GM19240 (cell line): ENCODE measurements around the gene KCNIP4.
"Not testable (repeated sequence)": the region's sequence is repeated elsewhere in the genome, so short reads cannot be mapped to it uniquely, and the experiment has no call there.

ENCODE experiments used
- DNase-seq: peaks from one replicate; pipeline ENCODE4 v3.0.0; 2011; ENCODE audit warnings: low spot score; ENCODE audit not compliant: insufficient read length

KCNIP4 gene

DNA sequence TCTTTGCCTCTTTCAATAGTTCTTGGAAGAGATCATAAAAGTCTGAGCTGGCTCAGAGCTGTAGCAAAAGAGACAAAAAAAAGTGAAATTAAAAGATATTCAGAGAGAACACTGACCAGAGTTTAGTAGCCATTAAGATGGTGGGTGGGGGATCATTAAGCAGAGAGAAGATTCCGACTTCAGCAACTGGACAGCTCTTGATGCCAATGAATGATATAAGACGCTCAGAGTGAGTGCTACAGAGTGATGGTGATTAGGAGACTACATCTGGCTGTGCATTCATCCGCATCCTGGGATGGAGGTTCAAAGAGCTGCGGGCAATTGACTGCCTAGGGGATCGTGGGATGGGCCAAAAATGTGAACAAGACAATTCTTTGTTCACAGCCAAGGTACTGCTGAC, 1069.8 kb downstream of the KCNIP4 start:
- no peak for DNase-seq

DNA sequence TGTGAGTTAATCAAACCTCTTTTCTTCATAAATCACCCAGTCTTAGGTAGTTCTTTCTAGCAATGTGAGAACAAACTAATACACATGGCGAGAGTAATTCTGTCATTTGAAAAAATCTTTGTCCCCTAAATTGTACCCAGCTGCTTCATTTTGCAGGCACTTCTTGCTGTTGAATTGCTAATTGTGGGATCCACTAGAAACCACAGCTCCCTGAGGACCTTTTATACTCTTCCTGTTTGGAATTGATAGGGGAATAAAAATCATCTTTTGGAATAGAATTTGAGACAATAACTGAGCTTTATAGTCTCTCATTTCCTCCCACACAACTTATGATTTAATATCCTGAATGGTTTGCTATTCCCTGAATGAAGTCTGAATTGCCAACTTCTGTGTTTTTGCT, 1078.1 kb downstream of the KCNIP4 start:
- no peak for DNase-seq

DNA sequence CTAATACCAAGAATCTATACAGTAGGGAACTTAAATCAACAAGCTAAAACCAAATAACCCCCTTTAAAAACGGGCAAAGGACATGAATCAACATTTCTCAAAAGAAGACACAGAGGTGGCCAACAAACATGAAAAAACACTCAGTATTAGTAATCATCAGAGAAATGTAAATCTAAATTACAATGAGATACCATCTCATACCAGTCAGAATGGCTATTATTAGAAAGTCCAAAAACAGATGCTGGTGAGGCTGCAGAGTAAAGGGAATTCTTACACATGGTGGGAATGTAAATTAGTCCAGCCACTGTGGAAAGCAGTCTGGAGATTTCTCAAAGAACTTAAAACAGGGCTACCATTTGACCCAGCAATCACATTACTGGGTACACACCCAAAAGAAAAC, 1080.5 kb downstream of the KCNIP4 start:
- no peak for DNase-seq

DNA sequence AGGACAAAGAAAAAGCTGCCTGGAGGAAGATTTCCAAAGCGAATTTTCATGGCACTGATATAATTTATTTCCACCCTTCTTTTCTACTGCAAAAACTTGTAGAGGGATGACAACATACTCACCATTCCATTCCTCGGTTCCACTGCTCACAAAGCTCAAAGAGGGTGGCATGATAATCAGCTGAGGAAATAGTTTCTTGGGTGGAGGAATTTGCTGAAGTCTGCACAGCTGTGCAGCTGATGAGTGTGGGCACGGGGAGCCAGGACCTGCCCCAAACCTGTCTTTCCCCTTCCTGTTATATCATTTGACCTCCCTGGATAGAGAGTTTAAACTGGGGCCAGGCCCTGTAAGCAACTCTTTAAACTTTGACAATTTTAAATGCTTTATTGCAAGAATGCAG, 1087.7 kb downstream of the KCNIP4 start:
- no peak for DNase-seq

DNA sequence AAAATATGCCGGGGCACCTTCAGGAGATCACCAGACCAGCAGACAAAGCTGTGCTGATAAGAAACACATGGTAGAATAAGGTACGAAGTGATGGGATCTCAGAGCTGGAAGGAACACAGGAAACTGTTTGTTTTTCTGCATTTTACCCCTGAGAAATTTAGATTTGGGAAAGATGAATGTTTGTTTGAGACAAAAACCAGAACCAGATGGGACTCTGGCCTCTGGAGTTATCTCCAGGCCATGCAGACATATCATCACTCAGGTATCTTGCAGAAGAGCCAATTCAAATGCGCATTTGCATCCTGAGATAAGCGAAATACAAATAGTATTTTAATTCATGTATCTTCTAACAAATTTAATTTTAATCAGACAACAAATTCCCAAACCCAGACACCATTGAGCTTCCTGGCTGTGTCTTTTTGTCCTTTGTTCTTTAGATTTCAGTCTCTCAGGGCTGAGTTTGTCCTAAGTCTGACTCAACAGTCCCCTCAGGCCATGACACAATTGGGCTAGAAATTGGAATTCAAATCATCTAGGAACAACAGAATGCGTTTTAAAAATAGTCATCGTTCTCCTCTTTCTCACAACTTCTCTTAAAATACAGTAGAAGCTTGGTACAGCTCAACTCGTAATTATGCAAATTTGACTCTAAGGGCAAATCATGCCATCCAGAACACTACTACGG, 1089.3 kb downstream of the KCNIP4 start:
- DNase-seq = no peak

DNA sequence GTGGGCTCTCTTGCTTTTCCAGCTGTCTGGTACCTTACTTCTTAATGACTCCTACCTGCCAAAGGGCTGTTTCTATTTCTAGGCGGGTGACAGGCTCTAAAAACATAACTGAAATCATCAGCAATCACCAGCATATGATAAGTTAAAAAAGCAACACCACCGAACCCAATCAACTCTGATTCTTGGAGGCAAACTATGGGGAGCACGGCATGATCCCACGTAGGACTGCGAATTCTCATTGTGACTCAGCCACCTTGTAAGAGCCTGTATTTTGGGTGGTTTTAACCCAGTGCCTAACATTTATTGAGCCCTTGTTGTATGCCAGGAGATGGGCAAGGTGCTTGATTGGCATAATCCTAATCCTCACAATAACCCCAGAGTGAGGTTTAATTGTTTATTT, 1091.5 kb downstream of the KCNIP4 start:
- DNase-seq = no peak

DNA sequence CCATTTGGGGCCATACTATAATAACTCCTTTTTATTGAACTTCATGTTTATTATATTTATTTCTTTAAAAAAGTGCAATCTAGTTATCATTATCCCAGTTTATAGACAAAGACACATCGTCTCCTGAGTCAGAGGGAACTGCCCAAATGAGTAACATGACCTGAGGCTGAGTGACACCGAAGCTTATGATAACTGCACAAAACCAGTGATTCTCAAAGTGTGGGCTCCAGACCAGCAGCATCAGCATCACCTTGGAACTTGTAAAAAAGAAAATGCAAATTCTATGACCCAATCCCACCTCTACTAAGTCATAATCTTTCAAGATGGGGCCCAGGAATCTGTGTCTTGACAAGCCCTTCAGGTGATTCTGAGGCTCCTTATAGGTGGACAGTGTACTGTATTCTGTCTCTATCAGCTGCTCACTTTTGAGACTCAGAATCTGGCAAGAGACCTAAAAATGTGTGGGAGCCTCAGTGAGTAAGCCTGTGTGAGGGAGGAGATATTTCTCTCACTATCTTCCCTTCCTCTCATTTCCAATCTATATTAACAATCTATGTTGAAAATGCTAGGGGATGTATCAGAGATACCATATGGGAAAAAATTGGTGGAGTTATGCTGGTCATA, 1101.3 kb downstream of the KCNIP4 start:
- DNase-seq = no peak

DNA sequence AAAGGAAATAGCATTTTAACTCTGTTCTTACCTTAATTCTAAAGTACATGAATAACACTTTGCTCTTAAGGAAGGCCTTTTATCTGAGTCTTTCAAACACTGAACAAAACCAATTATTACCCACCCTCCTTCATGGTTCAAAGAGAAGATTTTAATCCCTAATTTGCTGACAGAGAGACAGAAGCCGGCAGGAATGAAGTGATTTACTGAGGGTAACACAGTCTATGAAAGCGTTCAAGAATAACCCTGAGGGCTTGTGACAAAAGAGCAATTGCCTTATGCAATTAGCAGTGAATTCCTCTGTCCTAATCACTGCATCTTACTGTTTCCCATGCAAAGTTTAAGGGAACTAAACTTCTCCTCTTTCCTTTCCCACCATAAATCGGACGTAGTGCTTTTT, 1104.3 kb downstream of the KCNIP4 start:
- no peak for DNase-seq

DNA sequence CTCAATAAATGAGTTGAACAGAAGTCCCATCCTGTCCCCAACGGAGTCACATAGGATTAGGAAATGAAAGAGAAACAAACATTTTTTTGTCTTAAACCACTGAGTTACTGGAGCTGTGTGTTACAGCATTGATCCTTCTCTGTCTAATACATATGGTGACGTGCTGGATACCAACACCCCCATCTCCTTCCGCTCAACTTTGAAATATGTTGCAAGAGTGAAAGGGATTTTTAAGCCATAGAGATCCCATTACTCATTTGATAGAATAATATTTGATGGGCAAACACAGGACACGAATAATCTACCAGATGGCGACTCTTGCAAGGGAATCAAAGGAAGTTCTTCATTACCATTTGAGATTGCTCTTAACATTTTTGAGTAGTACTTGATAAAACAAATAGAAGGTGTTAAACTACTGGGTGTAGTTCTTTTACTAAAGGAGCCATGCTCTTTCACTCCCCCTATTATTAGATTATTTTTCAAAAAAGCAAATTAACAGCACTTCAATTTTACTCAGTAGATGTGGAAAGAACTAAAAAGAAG, 1107.9 kb downstream of the KCNIP4 start:
- no peak for DNase-seq

DNA sequence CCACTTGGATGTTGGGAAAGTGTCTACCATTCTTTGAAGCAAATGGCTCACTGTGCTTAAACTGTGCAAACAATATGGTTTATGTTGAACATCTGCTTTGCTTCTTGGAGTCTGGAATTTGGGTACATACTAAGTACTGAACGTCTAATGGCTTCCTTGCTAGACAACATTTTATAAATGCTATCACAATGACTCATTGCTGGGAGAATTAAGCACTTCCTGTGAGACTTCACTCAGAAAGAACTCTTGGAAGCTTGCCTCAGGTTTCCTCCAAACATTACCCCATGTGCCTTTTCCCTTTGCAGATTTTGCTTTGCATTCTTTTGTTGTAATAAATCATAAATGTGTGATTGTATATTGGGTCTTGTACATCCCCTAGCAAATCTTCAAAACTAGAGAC, 1108.6 kb downstream of the KCNIP4 start:
- DNase-seq = no peak

DNA sequence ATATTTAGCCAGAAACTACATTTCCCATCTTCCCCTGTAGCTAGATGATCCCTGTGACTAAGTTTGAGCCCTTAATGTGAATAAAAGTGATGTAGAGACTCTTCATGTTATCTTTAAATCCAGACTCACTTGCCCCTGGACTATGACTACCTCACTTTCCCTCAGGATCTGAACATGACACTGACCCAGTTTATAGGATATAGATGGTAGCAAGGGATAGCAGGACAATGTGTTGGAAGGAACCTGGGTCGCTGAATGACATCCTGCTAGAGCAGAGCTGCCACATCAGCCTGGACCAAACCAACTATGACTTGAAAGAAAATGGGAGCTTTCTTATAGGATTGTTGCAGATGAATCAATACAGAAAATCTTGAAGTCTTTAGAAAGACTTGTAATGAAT, 1110.1 kb downstream of the KCNIP4 start:
- no peak for DNase-seq

DNA sequence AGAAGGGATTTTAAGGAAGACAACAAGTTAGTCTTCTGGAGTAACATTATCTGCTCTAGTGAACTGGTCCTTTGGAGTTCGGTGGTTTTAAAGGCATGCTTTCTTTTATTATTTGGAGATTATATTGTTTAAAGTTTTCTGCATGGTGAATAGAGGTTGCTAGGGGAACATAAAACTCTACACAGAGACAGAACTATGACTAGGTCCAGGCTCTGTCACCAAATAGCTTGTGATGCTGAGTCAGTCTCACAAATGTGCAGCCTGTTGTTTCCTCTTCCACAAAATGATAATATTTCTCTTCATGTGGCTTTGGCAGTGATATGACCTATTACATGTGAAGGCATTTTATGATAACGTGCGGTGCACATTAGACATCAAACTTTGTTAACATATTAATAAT, 1115.7 kb downstream of the KCNIP4 start:
- DNase-seq = no peak

DNA sequence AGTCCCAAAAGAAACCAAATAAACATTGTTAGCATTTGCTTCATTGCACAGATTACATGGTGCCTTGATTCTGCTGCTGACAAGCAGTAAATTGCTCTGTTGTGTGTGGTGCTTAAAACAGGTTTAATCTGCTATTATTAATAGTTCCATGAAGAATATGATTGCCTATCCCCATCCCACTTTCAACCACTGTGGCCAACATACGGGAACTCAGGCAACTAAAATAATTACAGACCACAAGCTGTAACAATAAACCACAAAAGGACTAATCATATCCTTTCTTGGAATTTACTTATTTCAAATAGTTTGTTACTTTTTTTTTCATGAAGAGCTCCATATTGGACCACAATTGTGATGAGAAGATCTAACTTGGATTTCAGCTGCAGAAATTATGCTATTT, 1116.8 kb downstream of the KCNIP4 start:
- no peak for DNase-seq

DNA sequence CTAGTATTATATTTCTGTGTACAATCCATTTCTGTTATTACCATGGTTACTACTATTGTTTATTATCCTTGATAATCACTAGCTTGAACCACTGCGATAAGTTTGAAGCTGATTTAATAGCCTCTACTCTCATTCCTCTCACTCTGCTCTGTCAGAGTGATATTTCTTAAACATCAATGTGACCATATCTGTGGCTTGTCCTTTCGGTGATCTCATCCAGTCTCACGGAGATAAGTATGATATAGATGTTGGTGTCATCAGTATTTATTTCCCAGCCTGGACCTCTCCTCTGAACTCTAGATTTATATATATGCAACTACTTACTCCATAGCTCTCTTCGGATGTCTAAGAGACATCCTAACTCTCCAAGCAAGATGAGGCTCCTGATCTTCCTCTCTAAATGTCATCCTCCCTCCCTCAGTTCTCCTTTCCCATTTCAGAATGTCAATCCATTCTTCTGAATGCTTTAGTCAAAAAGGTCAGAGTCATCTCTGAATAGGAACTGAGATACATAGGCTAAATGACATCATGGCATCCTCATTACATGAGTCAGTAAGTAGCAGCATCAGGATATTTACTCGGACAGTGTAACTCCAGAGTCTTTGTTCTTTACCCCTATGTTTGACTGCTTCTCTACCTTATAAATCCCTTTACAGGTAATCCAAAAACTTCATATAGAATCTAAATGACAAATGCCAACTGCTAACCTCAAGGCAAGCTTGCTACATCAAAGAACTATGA, 1118.8 kb downstream of the KCNIP4 start:
- no peak for DNase-seq

DNA sequence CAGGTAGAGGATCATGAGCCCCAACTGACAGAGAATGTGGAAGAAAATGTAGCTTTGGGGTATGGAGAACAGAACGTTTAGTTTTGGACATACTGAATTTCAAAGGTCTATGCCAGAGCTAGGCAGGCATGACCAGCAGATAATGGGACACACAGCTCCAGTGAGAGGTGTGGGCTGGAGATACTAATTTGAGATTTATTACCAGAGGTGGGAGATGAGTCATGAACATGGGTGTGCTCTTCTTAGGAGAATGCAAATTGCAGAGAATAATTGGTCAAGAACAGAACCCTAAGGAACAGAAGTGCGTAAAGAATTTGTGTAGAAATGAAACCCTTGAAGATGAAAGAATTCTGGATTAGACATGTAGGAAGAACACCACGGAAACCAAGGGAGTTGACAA, 1123.1 kb downstream of the KCNIP4 start:
- DNase-seq = no peak

DNA sequence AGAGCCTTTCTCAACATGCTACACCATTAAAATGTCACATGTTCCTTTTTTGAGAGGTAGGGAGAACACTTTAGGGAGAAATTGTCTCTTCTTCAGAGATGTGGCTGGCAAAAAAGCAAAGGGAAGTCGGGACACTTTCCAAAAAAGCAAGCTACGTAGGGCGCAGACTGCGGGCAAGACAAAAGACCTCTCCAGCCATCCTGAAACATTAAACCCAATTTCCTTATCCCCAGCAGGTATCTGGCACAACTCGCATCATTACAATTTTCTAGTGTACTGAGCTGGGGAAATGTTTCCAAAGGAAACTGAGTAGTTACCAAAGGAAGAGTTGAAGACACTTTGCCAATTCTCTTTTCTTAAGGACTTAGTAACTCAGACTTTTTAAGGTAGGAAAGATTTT, 1132.3 kb downstream of the KCNIP4 start:
- DNase-seq = no peak

DNA sequence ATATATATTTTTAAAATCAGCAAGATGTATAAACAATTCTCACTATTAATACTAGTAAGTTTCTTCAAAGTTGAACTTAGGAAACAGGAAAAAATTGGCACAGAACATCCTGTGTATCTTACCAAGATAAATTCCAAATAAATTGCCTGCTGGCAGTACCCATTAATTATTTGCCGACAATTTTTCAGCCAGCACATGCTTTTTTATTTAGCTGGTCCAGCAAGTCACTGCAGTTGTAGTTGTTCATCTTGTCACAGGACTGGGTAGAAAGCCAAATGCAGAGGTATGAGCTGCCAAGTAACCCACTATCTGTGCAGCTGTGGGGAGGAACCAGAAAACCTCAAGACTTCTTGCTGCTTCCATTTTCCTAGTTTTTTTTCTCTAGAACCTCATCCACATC, 1134.9 kb downstream of the KCNIP4 start:
- no peak for DNase-seq

DNA sequence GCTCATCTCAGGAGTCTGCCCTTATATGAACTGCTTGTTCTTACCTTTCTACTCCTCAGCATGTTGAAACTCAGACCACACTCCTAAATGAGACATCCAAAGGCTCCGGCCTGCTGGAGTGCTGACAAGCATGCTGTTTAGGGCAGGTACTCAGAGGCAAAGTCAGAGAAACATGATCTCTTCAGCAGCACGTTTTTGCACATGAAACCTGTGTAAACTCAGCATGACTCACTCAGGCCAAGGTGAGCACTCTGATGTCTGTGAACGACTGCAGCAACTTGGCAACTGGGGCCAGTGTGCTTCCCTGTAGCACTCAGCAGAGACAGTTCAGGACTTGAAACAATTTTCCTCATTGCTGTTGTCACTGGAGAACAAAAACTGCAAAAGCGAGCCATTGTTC, 1138.8 kb downstream of the KCNIP4 start:
- DNase-seq = no peak

DNA sequence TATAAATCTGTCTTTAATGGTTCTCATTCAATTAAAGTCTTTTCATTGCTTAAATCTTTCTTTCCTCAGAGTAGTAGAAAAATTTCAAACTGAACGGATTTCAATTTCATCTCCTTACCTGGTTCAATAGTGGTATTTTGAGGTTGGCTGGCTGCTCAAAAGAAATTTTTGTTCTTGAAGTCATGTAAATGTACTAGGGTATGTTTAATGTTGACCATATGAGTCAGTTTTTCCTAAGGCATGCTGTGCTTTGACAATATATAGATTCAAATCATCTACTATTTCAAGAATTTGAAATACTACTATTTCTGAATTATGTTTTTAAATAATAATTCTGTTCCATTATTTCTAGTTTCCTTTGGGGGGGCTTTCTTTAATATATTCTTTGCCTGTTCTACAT, 1142.9 kb downstream of the KCNIP4 start:
- no peak for DNase-seq

DNA sequence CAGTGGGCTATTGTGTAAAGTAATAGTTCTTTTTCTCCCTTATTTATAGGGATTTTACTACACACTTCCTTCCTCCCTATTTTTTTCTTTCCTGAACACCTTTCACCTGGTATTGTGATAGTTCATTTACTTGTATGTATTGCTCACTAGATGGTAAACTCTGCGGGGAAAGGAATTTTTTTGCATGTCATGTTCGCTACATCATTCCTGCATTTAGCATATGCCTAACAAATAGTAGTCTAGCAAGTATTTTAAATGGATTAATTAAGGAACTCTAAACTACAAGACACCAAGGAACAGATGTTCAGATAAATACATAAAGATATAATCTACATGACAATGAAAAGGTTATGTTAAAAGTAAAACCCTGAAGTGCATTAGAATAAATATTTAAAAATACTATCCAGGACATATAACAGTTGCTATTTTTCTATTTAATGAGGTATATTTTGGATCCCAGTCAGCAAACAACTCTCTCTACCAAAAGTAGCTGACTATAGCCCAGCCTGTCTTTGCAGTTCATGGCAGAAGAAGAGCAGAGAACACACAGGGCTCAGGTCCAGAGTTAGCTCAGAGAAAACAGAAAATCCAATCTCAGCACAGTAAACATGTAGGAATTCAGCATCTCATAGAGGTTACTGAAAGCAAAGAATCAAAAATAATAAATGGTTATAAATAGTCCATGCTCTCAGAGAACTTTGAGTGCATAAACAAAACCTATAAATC, 1160.5 kb downstream of the KCNIP4 start:
- DNase-seq = no peak

DNA sequence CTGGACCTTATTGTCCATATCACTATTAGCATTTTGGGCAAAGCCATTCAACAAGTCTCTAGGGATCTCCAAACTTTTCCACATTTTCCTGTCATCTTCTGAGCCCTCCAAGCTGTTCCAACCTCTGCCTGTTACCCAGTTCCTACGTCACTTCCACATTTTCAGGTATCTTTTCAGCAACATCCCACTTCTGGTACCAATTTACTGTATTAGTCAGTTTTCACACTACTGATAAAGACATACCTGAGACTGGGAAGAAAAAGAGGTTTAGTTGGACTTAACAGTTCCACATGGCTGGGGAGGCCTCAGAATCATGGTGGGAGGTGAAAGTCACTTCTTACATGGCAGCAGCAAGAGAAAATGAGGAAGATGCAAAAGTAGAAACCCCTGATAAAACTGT, 1165.4 kb downstream of the KCNIP4 start:
- DNase-seq = not testable (repeated sequence)

DNA sequence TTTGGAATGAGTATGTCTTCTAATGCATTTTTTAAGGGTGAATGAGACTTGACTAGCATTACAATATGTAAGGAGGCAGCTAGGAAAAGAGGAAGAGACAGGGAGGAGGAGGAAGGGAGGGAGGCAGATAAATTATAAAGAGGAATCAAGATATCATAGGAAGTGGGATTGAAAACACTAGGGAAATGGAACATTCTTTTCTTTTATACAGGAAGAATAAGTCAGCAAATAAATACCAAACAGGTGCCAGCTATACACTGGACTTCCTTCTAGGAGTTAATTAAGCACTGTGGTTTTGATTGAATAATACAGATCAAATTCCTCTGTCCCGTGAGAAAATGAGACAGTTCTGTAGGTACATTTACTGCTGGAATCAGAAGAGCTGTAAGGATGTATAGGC, 1169.7 kb downstream of the KCNIP4 start:
- no peak for DNase-seq
